HepG2 (cell line): ENCODE results near the gene GDF7. TPM values are rescaled to one million over a fixed set of nuclear protein-coding genes. Genes with fewer than 3 reads are reported as not detected.

Source experiments
- ARID4A ChIP-seq: sonication (generic); formaldehyde crosslinking; IDR thresholded peaks from 2 replicates; pipeline ENCODE4 v1.5.0; 2020; ENCODE audit warnings: mild to moderate bottlenecking, missing genetic modification reagents, borderline replicate concordance
- ATAD3A ChIP-seq: sonication (generic); formaldehyde crosslinking; IDR thresholded peaks from 2 replicates; pipeline ENCODE4 v1.4.0; 2020; ENCODE audit warnings: missing genetic modification reagents
- CAMTA2 ChIP-seq: sonication (generic); formaldehyde crosslinking; IDR thresholded peaks from 2 replicates; pipeline ENCODE4 v1.4.0; 2020; ENCODE audit warnings: mild to moderate bottlenecking, missing genetic modification reagents, borderline replicate concordance
- IKZF1 ChIP-seq: fragments of 450-650 bp; IDR thresholded peaks from 2 replicates; pipeline ENCODE4 v1.7.1; 2016
- JUN ChIP-seq: sonication (generic); formaldehyde crosslinking; IDR thresholded peaks from 2 replicates; pipeline ENCODE4 v1.4.0; 2020; ENCODE audit warnings: mild to moderate bottlenecking, missing genetic modification reagents
- MAZ ChIP-seq, 2 experiments: sonication (generic) in 1 of 2; formaldehyde crosslinking in 1 of 2; IDR thresholded peaks; 2 replicates each; pipeline versions ENCODE4 v1.5.0 to v1.6.1; 2012 to 2020; ENCODE audit warnings: low read depth in 2 of 2, mild to moderate bottlenecking in 2 of 2, borderline replicate concordance in 1 of 2, improper control_type of control experiment in 1 of 2, low read length in 1 of 2, missing genetic modification reagents in 1 of 2, moderate library complexity in 1 of 2
- NR2C2 ChIP-seq: sonication (generic); formaldehyde crosslinking; IDR thresholded peaks from 2 replicates; pipeline ENCODE4 v1.4.0; 2020; ENCODE audit warnings: missing genetic modification reagents, mild to moderate bottlenecking, moderate library complexity, borderline replicate concordance
- NRL ChIP-seq: sonication (generic); formaldehyde crosslinking; IDR thresholded peaks from 2 replicates; pipeline ENCODE4 v1.5.0; 2020; ENCODE audit warnings: missing genetic modification reagents, mild to moderate bottlenecking, moderate library complexity, borderline replicate concordance
- RAD21 ChIP-seq: fragments of 450-650 bp; formaldehyde crosslinking; IDR thresholded peaks from 2 replicates; pipeline ENCODE4 v1.5.0; 2020; ENCODE audit warnings: mild to moderate bottlenecking
- SIX1 ChIP-seq: sonication (generic); formaldehyde crosslinking; IDR thresholded peaks from 2 replicates; pipeline ENCODE4 v1.4.0; 2020; ENCODE audit warnings: missing genetic modification reagents, borderline replicate concordance
- SMAD9 ChIP-seq: sonication (generic); formaldehyde crosslinking; IDR thresholded peaks from 2 replicates; pipeline ENCODE4 v1.5.1; 2020; ENCODE audit warnings: mild to moderate bottlenecking, missing genetic modification reagents
- STAG1 ChIP-seq: sonication (generic); formaldehyde crosslinking; IDR thresholded peaks from 2 replicates; pipeline ENCODE4 v1.4.0; 2020; ENCODE audit warnings: missing genetic modification reagents
- TCF12 ChIP-seq, 2 experiments: fragments of 450-650 bp in 1 of 2; sonication (generic) in 1 of 2; formaldehyde crosslinking in 1 of 2; IDR thresholded peaks; 2 replicates each; pipeline versions ENCODE4 v1.6.1 to v1.8.0; 2017 to 2022; ENCODE audit warnings: antibody characterized with exemption in 1 of 2, mild to moderate bottlenecking in 1 of 2, missing genetic modification reagents in 1 of 2, moderate library complexity in 1 of 2
- XRCC5 ChIP-seq: fragments of 200-400 bp; formaldehyde crosslinking; optimal IDR thresholded peaks from 2 replicates; pipeline ENCODE3; 2017; ENCODE audit warnings: mild to moderate bottlenecking, low read length
- ZNF136 ChIP-seq: sonication (generic); formaldehyde crosslinking; IDR thresholded peaks from 2 replicates; pipeline ENCODE4 v1.8.1; 2022; ENCODE audit warnings: low read depth, mild to moderate bottlenecking, moderate library complexity, missing genetic modification reagents
- ZNF576 ChIP-seq: sonication (generic); formaldehyde crosslinking; IDR thresholded peaks from 2 replicates; pipeline ENCODE4 v1.4.0; 2020; ENCODE audit warnings: mild to moderate bottlenecking, missing genetic modification reagents
- ZNF605 ChIP-seq: sonication (generic); formaldehyde crosslinking; IDR thresholded peaks from 2 replicates; pipeline ENCODE4 v1.8.0; 2022; ENCODE audit warnings: mild to moderate bottlenecking, missing genetic modification reagents
- ZNF7 ChIP-seq: IDR thresholded peaks from 2 replicates; pipeline ENCODE4 v1.6.1; 2016; ENCODE audit warnings: missing biosample characterization, missing genetic modification reagents
- polyA plus RNA-seq, 8 experiments: library from polyadenylated mRNA; depleted of rRNA in 3 of 8; stranded (reverse) in 7 of 8; unstranded in 1 of 8; fragments of >200 nt; fragmentation: Illumina TruSeq in 4 of 8; extraction: Trizol in 4 of 8; gene quantifications; 2 replicates each; pipeline versions ENCODE4 v1.2.1 to v1.2.3, GENCODE V29; 2011 to 2016; ENCODE audit warnings: low read depth in 4 of 8, missing spikeins in 1 of 8, mixed read lengths in 1 of 8; ENCODE audit not compliant: insufficient read depth in 1 of 8
- total RNA-seq, 5 experiments: library from RNA; depleted of rRNA; stranded (reverse); fragments of >200 nt; fragmentation: Illumina TruSeq; extraction: Trizol; gene quantifications; 2 replicates each; pipeline ENCODE4 v1.2.3, GENCODE V29; 2016; ENCODE audit warnings: low read depth in 1 of 5
- TF ChIP-seq, protein P1 (sequence below), 2 experiments: sonication (generic) in 1 of 2; formaldehyde crosslinking in 1 of 2; IDR thresholded peaks; 2 replicates each; pipeline versions ENCODE4 v1.4.0 to v1.6.1; 2018 to 2020; ENCODE audit warnings: missing genetic modification reagents in 2 of 2, borderline replicate concordance in 1 of 2, low read depth in 1 of 2, mild to moderate bottlenecking in 1 of 2, missing biosample characterization in 1 of 2
- TF ChIP-seq, protein P2 (sequence below): conservative IDR thresholded peaks from 2 replicates; pipeline ENCODE4 v1.6.1; 2018; ENCODE audit warnings: missing genetic modification reagents

Gene GDF7
- total and polyA plus RNA-seq, 2 of the 13 experiments (the other 11 are each of a cell fraction or from before 2014, with no cell fraction given): 1.6 to 15.0 TPM

GRCh38 chr2:20677301-20678085, 10.5 kb downstream of the GDF7 start (continued):
- peak; percentile 29; the same call in 1 of the 2 replicates for TF ChIP-seq ARID4A
- 0 out of 2 replicates have a peak, but pooled peaks have one; percentile 46 for TF ChIP-seq NRL (CRISPR knock-in tag)
- TF ChIP-seq, protein P1, sequence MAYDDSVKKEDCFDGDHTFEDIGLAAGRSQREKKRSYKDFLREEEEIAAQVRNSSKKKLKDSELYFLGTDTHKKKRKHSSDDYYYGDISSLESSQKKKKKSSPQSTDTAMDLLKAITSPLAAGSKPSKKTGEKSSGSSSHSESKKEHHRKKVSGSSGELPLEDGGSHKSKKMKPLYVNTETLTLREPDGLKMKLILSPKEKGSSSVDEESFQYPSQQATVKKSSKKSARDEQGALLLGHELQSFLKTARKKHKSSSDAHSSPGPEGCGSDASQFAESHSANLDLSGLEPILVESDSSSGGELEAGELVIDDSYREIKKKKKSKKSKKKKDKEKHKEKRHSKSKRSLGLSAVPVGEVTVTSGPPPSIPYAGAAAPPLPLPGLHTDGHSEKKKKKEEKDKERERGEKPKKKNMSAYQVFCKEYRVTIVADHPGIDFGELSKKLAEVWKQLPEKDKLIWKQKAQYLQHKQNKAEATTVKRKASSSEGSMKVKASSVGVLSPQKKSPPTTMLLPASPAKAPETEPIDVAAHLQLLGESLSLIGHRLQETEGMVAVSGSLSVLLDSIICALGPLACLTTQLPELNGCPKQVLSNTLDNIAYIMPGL (CRISPR knock-in tag; IDR thresholded peaks at IDR 0.05; ENCODE audit: borderline replicate concordance in 1 of 2, low read depth in 1 of 2): peak in 1 of 2 experiments; percentile 17; a peak in 1 of 4 replicates
- no peak for TF ChIP-seq SMAD9 (CRISPR knock-in tag)
- TF ChIP-seq ZNF7: no peak
- TF ChIP-seq SIX1 (CRISPR knock-in tag): no peak
- TF ChIP-seq JUN: no peak
- no peak for TF ChIP-seq CAMTA2 (CRISPR knock-in tag)
- TF ChIP-seq, protein P2, sequence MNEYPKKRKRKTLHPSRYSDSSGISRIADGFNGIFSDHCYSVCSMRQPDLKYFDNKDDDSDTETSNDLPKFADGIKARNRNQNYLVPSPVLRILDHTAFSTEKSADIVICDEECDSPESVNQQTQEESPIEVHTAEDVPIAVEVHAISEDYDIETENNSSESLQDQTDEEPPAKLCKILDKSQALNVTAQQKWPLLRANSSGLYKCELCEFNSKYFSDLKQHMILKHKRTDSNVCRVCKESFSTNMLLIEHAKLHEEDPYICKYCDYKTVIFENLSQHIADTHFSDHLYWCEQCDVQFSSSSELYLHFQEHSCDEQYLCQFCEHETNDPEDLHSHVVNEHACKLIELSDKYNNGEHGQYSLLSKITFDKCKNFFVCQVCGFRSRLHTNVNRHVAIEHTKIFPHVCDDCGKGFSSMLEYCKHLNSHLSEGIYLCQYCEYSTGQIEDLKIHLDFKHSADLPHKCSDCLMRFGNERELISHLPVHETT (CRISPR knock-in tag): no peak
- no peak for TF ChIP-seq NR2C2
- no peak for TF ChIP-seq ZNF136
- TF ChIP-seq XRCC5: peak; percentile 65
- no peak for TF ChIP-seq ATAD3A (CRISPR knock-in tag)
- TF ChIP-seq RAD21 (CRISPR knock-in tag): no peak; the same call in 1 of the 2 replicates
- no peak for TF ChIP-seq MAZ (IDR thresholded peaks at IDR 0.05; ENCODE audit: borderline replicate concordance, low read depth, low read length)
- TF ChIP-seq MAZ (CRISPR knock-in tag; IDR thresholded peaks at IDR 0.05; ENCODE audit: low read depth): no peak
- TF ChIP-seq STAG1 (CRISPR knock-in tag): peak; percentile 12; the same call in 1 of the 2 replicates
- no peak for TF ChIP-seq ZNF576 (CRISPR knock-in tag)
- TF ChIP-seq TCF12 (IDR thresholded peaks at IDR 0.05): no peak
- TF ChIP-seq TCF12 (CRISPR knock-in tag; IDR thresholded peaks at IDR 0.05): no peak
- no peak for TF ChIP-seq IKZF1
- no peak for TF ChIP-seq ZNF605
